ENCODE results near the gene DNASE1L2. TPM values are rescaled to one million over a fixed set of nuclear protein-coding genes. Genes with fewer than 3 reads are reported as not detected.

DNASE1L2 gene
- total and polyA plus RNA-seq, 4 donors, result 0.13 to 0.67 (median 0.28) TPM

- TF ChIP-seq REST (IDR thresholded peaks at IDR 0.05) (no peak), GABPA (IDR thresholded peaks at IDR 0.05 in 1 of 2, conservative IDR thresholded peaks at IDR 0.05 in 1 of 2) (no peak), FOXA1 (IDR thresholded peaks at IDR 0.05) (no peak), NR2F2 (IDR thresholded peaks at IDR 0.05) (no peak), TAF1 (conservative IDR thresholded peaks at IDR 0.05) (no peak), YY1 (IDR thresholded peaks at IDR 0.05) (no peak), SP1 (IDR thresholded peaks at IDR 0.05) (no peak), JUND (IDR thresholded peaks at IDR 0.05) (no peak), MAX (IDR thresholded peaks at IDR 0.05) (no peak), FOXA2 (IDR thresholded peaks at IDR 0.05) (no peak), HNF4A (conservative IDR thresholded peaks at IDR 0.05) (no peak), HNF4G (IDR thresholded peaks at IDR 0.05) (no peak), ZBTB33 (IDR thresholded peaks at IDR 0.05) (no peak), ATF3 (IDR thresholded peaks at IDR 0.05) (no peak), EGR1 (IDR thresholded peaks at IDR 0.05; ENCODE audit: low read depth in 2 of 2) (no peak), RXRA (IDR thresholded peaks at IDR 0.05) (no peak)
- DNase-seq (ENCODE audit: low spot score), result no peak
- H3K9ac ChIP-seq (ENCODE audit: low read depth in 1 of 2, low read length in 2 of 2), result no peak overlapping the region
- no peaks in the 10 kb centered on the region for H3K9me3 ChIP-seq (ENCODE audit: control insufficient read depth in 4 of 4, low read length in 3 of 4)
- H3K4me1 ChIP-seq (ENCODE audit: control insufficient read depth in 4 of 4, insufficient read depth in 4 of 4, low read length in 3 of 4), result peaks cover 5 to 24% (median 19%) of the 10 kb centered on the region in 4 donors
- H3K27ac ChIP-seq (ENCODE audit: low read depth in 1 of 2, low read length in 2 of 2), result no peak overlapping the region
- no peaks in the 10 kb centered on the region for H3K27me3 ChIP-seq (ENCODE audit: control insufficient read depth in 4 of 4, insufficient read depth in 4 of 4, low read length in 3 of 4)
- peaks cover 0 to 3% (median 0%) of the 10 kb centered on the region in 4 donors for H3K36me3 ChIP-seq (ENCODE audit: control insufficient read depth in 4 of 4, insufficient read depth in 3 of 4, low read depth in 1 of 4, low read length in 3 of 4)
- H3K4me3 ChIP-seq (ENCODE audit: low read depth in 1 of 3, low read length in 3 of 3), result no peak overlapping the region
- WGBS, result 96% methylated on average over 4 of the region's 4 CpGs
Observed at GRCh38 chr16:2216330-2216729, 19.9 kb upstream of the DNASE1L2 start.

- H3K4me3 ChIP-seq (ENCODE audit: low read depth in 1 of 3, low read length in 3 of 3), result peak within 1 kb of the TSS; percentile 67 to 81 (median 72)
- no peaks in the 10 kb centered on the region for H3K27me3 ChIP-seq (ENCODE audit: control insufficient read depth in 4 of 4, insufficient read depth in 4 of 4, low read length in 3 of 4)
- peaks cover 10 to 33% (median 27%) of the 10 kb centered on the region in 4 donors for H3K4me1 ChIP-seq (ENCODE audit: control insufficient read depth in 4 of 4, insufficient read depth in 4 of 4, low read length in 3 of 4)
- DNase-seq (ENCODE audit: low spot score), result peak; percentile 99
- H3K27ac ChIP-seq (ENCODE audit: low read depth in 1 of 2, low read length in 2 of 2), result peak within 1 kb of the TSS; percentile 65 to 76
- WGBS, result under 1% methylated on average over 82 of the region's 82 CpGs
- H3K9ac ChIP-seq (ENCODE audit: low read depth in 1 of 2, low read length in 2 of 2), result peak within 1 kb of the TSS; percentile 65 to 92
- H3K36me3 ChIP-seq (ENCODE audit: control insufficient read depth in 4 of 4, insufficient read depth in 3 of 4, low read depth in 1 of 4, low read length in 3 of 4), result peaks cover 0 to 4% (median 0%) of the 10 kb centered on the region in 4 donors
- H3K9me3 ChIP-seq (ENCODE audit: control insufficient read depth in 4 of 4, low read length in 3 of 4), result no peaks in the 10 kb centered on the region
- TF ChIP-seq ATF3 (IDR thresholded peaks at IDR 0.05) (no peak), HNF4G (IDR thresholded peaks at IDR 0.05) (no peak), JUND (IDR thresholded peaks at IDR 0.05) (peak in 1 of 2 donors; percentile 14), FOXA1 (IDR thresholded peaks at IDR 0.05) (peak; percentile 74), RXRA (IDR thresholded peaks at IDR 0.05) (peak; percentile 42), REST (IDR thresholded peaks at IDR 0.05) (peak; percentile 45), TAF1 (conservative IDR thresholded peaks at IDR 0.05) (no peak), YY1 (IDR thresholded peaks at IDR 0.05) (peak; percentile 99), FOXA2 (IDR thresholded peaks at IDR 0.05) (no peak), ZBTB33 (IDR thresholded peaks at IDR 0.05) (no peak), EGR1 (IDR thresholded peaks at IDR 0.05; ENCODE audit: low read depth in 2 of 2) (no peak), HNF4A (conservative IDR thresholded peaks at IDR 0.05) (peak in 1 of 2 donors; percentile 42), GABPA (IDR thresholded peaks at IDR 0.05 in 1 of 2, conservative IDR thresholded peaks at IDR 0.05 in 1 of 2) (peak in 1 of 2 donors; percentile 77), SP1 (IDR thresholded peaks at IDR 0.05) (peak; percentile 88), MAX (IDR thresholded peaks at IDR 0.05) (no peak), NR2F2 (IDR thresholded peaks at IDR 0.05) (no peak)
Observed at GRCh38 chr16:2223221-2223941, 12.9 kb upstream of the DNASE1L2 start, which contains the start of gene E4F1. Gene E4F1, plus strand, starts transcription at chr16:2223591. Its CDS starts 23 bp downstream, at chr16:2223614.

Measured in liver (tissue), 9 donors.